H9 (cell line): ENCODE measurements around the gene HMG20B. TPM values are rescaled to one million over a fixed set of nuclear protein-coding genes. Genes with fewer than 3 reads are reported as not detected.

Experiments
- DNase-seq: peaks from one replicate; pipeline ENCODE4 v3.0.0-alpha.2; 2017
- H2AFZ ChIP-seq: one replicate; pipeline ENCODE4 v1.6.1; 2013; ENCODE audit warnings: mild to moderate bottlenecking, low read length, control low read depth, moderate library complexity
- H2AK5ac ChIP-seq: 2 replicates; pipeline ENCODE4 v1.6.1; 2013; ENCODE audit warnings: low read length, control low read depth, mixed read lengths; ENCODE audit not compliant: insufficient read length
- H2BK120ac ChIP-seq: one replicate; pipeline ENCODE4 v1.6.1; 2013; ENCODE audit warnings: low read depth, mild to moderate bottlenecking, low read length, control low read depth, inconsistent platforms; ENCODE audit not compliant: poor library complexity, severe bottlenecking
- H2BK12ac ChIP-seq: 2 replicates; pipeline ENCODE4 v1.6.1; 2013; ENCODE audit warnings: low read length, control low read depth, mixed read lengths, low read depth; ENCODE audit not compliant: insufficient read length
- H2BK15ac ChIP-seq: 2 replicates; pipeline ENCODE4 v1.6.1; 2013; ENCODE audit warnings: low read depth, low read length, control low read depth
- H2BK20ac ChIP-seq: one replicate; pipeline ENCODE4 v1.6.1; 2013; ENCODE audit warnings: low read depth, mild to moderate bottlenecking, low read length, control low read depth, inconsistent platforms; ENCODE audit not compliant: poor library complexity, severe bottlenecking
- H2BK5ac ChIP-seq: 2 replicates; pipeline ENCODE4 v1.6.1; 2013; ENCODE audit warnings: low read length, control low read depth, mixed read lengths; ENCODE audit not compliant: insufficient read length
- H3K14ac ChIP-seq: 2 replicates; pipeline ENCODE4 v1.6.1; 2013; ENCODE audit warnings: low read length, control low read depth; ENCODE audit not compliant: insufficient read depth
- H3K18ac ChIP-seq: 2 replicates; pipeline ENCODE4 v1.6.1; 2013; ENCODE audit warnings: low read depth, mild to moderate bottlenecking, mixed read lengths, low read length, control low read depth; ENCODE audit not compliant: insufficient read length
- H3K23ac ChIP-seq: 2 replicates; pipeline ENCODE4 v1.6.1; 2013; ENCODE audit warnings: low read length, control low read depth, mixed read lengths, low read depth; ENCODE audit not compliant: insufficient read length
- H3K23me2 ChIP-seq: 2 replicates; pipeline ENCODE4 v1.6.1; 2013; ENCODE audit warnings: low read depth, mild to moderate bottlenecking, mixed read lengths, low read length, control low read depth; ENCODE audit not compliant: insufficient read length, poor library complexity, severe bottlenecking
- H3K27ac ChIP-seq: 2 replicates; pipeline ENCODE4 v1.5.1; 2013; ENCODE audit warnings: low read length, control low read depth, mixed read lengths, low read depth; ENCODE audit not compliant: insufficient read length
- H3K27me3 ChIP-seq: 2 replicates; pipeline ENCODE4 v1.6.1; 2013; ENCODE audit warnings: low read length, control low read depth, inconsistent platforms; ENCODE audit not compliant: insufficient read depth
- H3K4ac ChIP-seq: 2 replicates; pipeline ENCODE4 v1.6.1; 2013; ENCODE audit warnings: low read depth, mild to moderate bottlenecking, control low read depth, inconsistent platforms, low read length, moderate library complexity
- H3K4me1 ChIP-seq: 2 replicates; pipeline ENCODE4 v1.6.1; 2013; ENCODE audit warnings: low read length, control low read depth, inconsistent platforms; ENCODE audit not compliant: insufficient read depth
- H3K4me2 ChIP-seq: 2 replicates; pipeline ENCODE4 v1.6.1; 2013; ENCODE audit warnings: low read length, control low read depth, mixed read lengths; ENCODE audit not compliant: insufficient read length, insufficient read depth
- H3K56ac ChIP-seq: 2 replicates; pipeline ENCODE4 v1.6.1; 2013; ENCODE audit warnings: low read depth, mild to moderate bottlenecking, mixed read lengths, low read length, control low read depth; ENCODE audit not compliant: insufficient read length
- H3K79me1 ChIP-seq: 2 replicates; pipeline ENCODE4 v1.6.1; 2013; ENCODE audit warnings: low read depth, mild to moderate bottlenecking, moderate library complexity, low read length, control low read depth, inconsistent platforms; ENCODE audit not compliant: insufficient read depth, poor library complexity, severe bottlenecking
- H3K79me2 ChIP-seq: 2 replicates; pipeline ENCODE4 v1.6.1; 2013; ENCODE audit warnings: low read length, control low read depth, inconsistent platforms; ENCODE audit not compliant: insufficient read depth
- H3K9ac ChIP-seq: 2 replicates; pipeline ENCODE4 v1.6.1; 2013; ENCODE audit warnings: low read length, control low read depth, mixed read lengths; ENCODE audit not compliant: insufficient read length; ENCODE audit errors: extremely low read depth
- H3K9me3 ChIP-seq: one replicate; pipeline ENCODE4 v1.6.1; 2013; ENCODE audit warnings: low read depth, low read length, inconsistent platforms; ENCODE audit not compliant: control insufficient read depth
- H3T11ph ChIP-seq: one replicate; pipeline ENCODE4 v1.6.1; 2013; ENCODE audit warnings: mild to moderate bottlenecking, low read length, control low read depth, inconsistent platforms
- H4K20me1 ChIP-seq: one replicate; pipeline ENCODE4 v1.6.1; 2013; ENCODE audit not compliant: control insufficient read depth, insufficient read length, insufficient read depth
- H4K5ac ChIP-seq: 2 replicates; pipeline ENCODE4 v1.6.1; 2013; ENCODE audit warnings: low read depth, mild to moderate bottlenecking, mixed read lengths, low read length, control low read depth; ENCODE audit not compliant: insufficient read length
- H4K8ac ChIP-seq: replicated peaks from 2 replicates; pipeline ENCODE4 v1.6.1; 2013; ENCODE audit warnings: low read length, control low read depth, mixed read lengths, low read depth; ENCODE audit not compliant: insufficient read length
- H4K91ac ChIP-seq: 2 replicates; pipeline ENCODE4 v1.6.1; 2013; ENCODE audit warnings: low read depth, mild to moderate bottlenecking, moderate library complexity, mixed read lengths, low read length, control low read depth; ENCODE audit not compliant: insufficient read length
- H3K27ac Mint-ChIP-seq, 3 experiments: 2 replicates in 2 of 3; 3 replicates in 1 of 3; pipeline ENCODE4 v1.8.0; 2020 to 2021; ENCODE audit warnings: mixed read lengths in 3 of 3, mild to moderate bottlenecking in 1 of 3, moderate library complexity in 1 of 3
- H3K27me3 Mint-ChIP-seq: 2 replicates; pipeline ENCODE4 v1.8.0; 2021; ENCODE audit warnings: low read depth, mild to moderate bottlenecking, moderate library complexity, mixed read lengths
- H3K36me3 Mint-ChIP-seq, 3 experiments: 2 replicates in 2 of 3; 3 replicates in 1 of 3; pipeline ENCODE4 v1.8.0; 2020 to 2021; ENCODE audit warnings: low read depth in 3 of 3, mixed read lengths in 3 of 3; ENCODE audit not compliant: insufficient read depth in 1 of 3
- H3K4me1 Mint-ChIP-seq, 2 experiments: 2 replicates each; pipeline ENCODE4 v1.8.0; 2020; ENCODE audit warnings: mixed read lengths in 2 of 2
- H3K4me3 Mint-ChIP-seq, 2 experiments: 2 replicates in 1 of 2; 3 replicates in 1 of 2; pipeline ENCODE4 v1.8.0; 2020 to 2021; ENCODE audit warnings: mild to moderate bottlenecking in 2 of 2, mixed read lengths in 2 of 2, moderate library complexity in 1 of 2
- H3K9me3 Mint-ChIP-seq, 2 experiments: 2 replicates in 1 of 2; 3 replicates in 1 of 2; pipeline ENCODE4 v1.8.0; 2020; ENCODE audit warnings: mild to moderate bottlenecking in 2 of 2, mixed read lengths in 2 of 2, moderate library complexity in 1 of 2
- CTCF ChIP-seq: fragments of 200-600 bp; sonication (generic); conservative IDR thresholded peaks from 3 replicates; pipeline ENCODE4 v1.8.0; 2021; ENCODE audit warnings: antibody characterized with exemption, mild to moderate bottlenecking
- WGBS: extraction: QIAGEN DNeasy Blood & Tissue Kit; methylation state at CpG from one replicate; pipeline ENCODE4 v1.1.7; 2013; ENCODE audit warnings: missing lambda C conversion rate, low lambda C conversion rate, mixed read lengths; ENCODE audit not compliant: insufficient read length; ENCODE audit errors: extremely low coverage; 5-methylcytosine and 5-hydroxymethylcytosine counted together
- total RNA-seq: library from RNA; stranded (reverse); gene quantifications from 2 replicates; pipeline ENCODE4 v1.2.1, GENCODE V29; 2021

The HMG20B gene
- total RNA-seq, 1 experiment from 2014 or later = 58.1 TPM

GRCh38 chr19:3535563-3535965 is 37.2 kb upstream of the HMG20B start:
- no peak overlapping the region for H3K4me3 Mint-ChIP-seq
- no peaks in the 10 kb centered on the region for H3K9me3 ChIP-seq
- no peak for TF ChIP-seq CTCF

More at GRCh38 chr19:3535563-3535965, 37.2 kb upstream of the HMG20B start:
- no peak overlapping the region for H4K8ac ChIP-seq
- H3K36me3 Mint-ChIP-seq = peaks cover 17 to 58% (median 56%) of the 10 kb centered on the region in 3 experiments; a peak in 6 of 7 replicates
- H3K27ac ChIP-seq = no peak overlapping the region
- no peak overlapping the region for H3T11ph ChIP-seq
- H3K23me2 ChIP-seq = no peaks in the 10 kb centered on the region
- no peak overlapping the region for H3K18ac ChIP-seq
- no peak overlapping the region for H4K91ac ChIP-seq
- no peak overlapping the region for H2AK5ac ChIP-seq
- H3K79me1 ChIP-seq = no peaks in the 10 kb centered on the region
- H3K4me1 Mint-ChIP-seq = peaks cover 6 to 14% of the 10 kb centered on the region in 2 experiments; a peak in 3 of 4 replicates
- no peak overlapping the region for H3K9ac ChIP-seq
- H3K4ac ChIP-seq = no peak overlapping the region
- H3K27ac Mint-ChIP-seq = no peak overlapping the region
- no peak overlapping the region for H2BK120ac ChIP-seq
- no peaks in the 10 kb centered on the region for H3K27me3 ChIP-seq
- H3K27me3 Mint-ChIP-seq = no peaks in the 10 kb centered on the region; the same call in 1 of the 2 replicates
- H3K23ac ChIP-seq = no peak overlapping the region
- DNase-seq = no peak
- no peak overlapping the region for H2BK20ac ChIP-seq
- no peak overlapping the region for H3K4me2 ChIP-seq
- no peak overlapping the region for H2BK15ac ChIP-seq
- no peaks in the 10 kb centered on the region for H3K9me3 Mint-ChIP-seq
- H4K20me1 ChIP-seq = no peaks in the 10 kb centered on the region
- WGBS = no CpG with 5 or more reads among the region's 14 CpGs
- H3K79me2 ChIP-seq = no peaks in the 10 kb centered on the region
- H2BK5ac ChIP-seq = no peak overlapping the region
- H3K4me1 ChIP-seq = no peaks in the 10 kb centered on the region
- no peak overlapping the region for H4K5ac ChIP-seq
- H2AFZ ChIP-seq = no peak overlapping the region
- no peak overlapping the region for H3K14ac ChIP-seq
- no peak overlapping the region for H2BK12ac ChIP-seq
- H3K56ac ChIP-seq = no peak overlapping the region
